HG03354 (cell line): ENCODE data around the gene BCL11B.
A peak's percentile ranks its signal among the peaks of the same experiment; 100 is the strongest.

Source experiments
- ATAC-seq: cut with Tn5 transposase; IDR thresholded peaks from one replicate; pipeline ENCODE4 v1.9.1; 2021; ENCODE audit warnings: mild to moderate bottlenecking; ENCODE audit not compliant: unreplicated experiment, poor library complexity, severe bottlenecking

Gene BCL11B

DNA sequence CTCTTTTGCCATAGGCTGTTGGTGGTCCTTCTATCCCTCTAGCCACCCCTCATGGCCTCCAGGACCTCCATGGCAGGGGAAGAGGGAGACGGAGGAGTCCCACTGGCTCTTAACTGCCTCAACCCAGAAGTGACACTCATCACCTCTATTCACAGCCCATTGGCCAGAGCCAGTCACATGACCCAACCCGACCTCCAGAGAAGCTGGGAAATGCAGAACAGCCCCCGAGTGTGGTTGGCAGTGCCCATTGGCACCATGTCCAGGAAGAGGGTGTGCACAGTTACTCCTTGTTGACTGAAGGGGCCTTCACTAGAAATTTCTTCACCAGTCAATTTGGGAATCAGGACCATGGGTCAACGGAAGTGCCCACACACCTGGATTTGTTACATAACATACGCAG is 17.0 kb upstream of the BCL11B start:
- no peak for ATAC-seq

DNA sequence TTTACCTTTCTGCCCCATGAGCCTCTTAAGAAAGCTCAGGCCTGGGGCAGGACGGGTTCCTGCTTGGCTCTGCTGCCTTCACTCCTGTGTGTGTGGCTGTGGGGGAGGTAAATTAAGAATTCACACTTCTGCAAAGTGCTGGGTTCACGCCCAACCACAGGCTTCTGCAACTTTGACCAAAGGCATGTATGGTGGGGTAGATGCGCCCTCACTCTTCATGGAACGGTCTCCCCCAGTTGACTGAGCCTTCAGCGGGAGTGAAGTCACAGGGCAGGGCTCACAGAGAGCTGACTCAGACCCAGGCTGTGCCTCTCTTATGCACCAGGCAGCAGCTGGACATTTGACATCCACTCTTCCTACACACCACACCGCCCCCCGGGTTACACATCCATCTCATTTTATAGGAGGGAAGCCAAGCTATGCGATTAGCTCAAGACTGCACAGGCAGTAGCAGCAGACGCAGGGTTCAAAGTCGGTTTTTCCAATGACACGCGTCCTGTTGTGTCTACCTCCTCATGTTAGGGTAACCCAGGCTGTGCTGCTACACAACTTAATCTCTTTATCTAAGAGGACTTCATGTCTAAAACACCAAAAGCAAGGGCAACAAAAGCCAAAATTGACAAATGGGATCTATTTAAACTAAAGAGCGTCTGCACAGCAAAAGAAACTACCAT is 15.4 kb upstream of the BCL11B start:
- no peak for ATAC-seq

DNA sequence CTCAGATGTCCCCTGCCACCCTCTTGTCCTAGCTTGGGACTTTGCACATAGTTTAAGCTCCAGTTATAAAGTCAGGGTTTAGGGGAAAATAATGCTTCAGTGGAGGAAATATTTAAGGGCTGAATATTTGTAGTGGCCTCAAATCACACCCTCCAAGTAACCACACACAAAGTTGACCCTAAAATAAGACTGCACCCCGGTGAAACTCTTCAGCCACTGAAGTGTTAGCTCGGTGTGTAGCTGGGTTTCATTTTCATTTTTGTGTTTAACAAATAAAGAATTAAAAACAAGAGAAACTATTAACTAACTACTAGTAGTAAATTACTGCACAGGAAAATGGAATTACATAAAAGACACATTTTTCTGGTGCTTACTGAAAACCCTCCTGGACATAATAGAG is 14.8 kb upstream of the BCL11B start:
- no peak for ATAC-seq

DNA sequence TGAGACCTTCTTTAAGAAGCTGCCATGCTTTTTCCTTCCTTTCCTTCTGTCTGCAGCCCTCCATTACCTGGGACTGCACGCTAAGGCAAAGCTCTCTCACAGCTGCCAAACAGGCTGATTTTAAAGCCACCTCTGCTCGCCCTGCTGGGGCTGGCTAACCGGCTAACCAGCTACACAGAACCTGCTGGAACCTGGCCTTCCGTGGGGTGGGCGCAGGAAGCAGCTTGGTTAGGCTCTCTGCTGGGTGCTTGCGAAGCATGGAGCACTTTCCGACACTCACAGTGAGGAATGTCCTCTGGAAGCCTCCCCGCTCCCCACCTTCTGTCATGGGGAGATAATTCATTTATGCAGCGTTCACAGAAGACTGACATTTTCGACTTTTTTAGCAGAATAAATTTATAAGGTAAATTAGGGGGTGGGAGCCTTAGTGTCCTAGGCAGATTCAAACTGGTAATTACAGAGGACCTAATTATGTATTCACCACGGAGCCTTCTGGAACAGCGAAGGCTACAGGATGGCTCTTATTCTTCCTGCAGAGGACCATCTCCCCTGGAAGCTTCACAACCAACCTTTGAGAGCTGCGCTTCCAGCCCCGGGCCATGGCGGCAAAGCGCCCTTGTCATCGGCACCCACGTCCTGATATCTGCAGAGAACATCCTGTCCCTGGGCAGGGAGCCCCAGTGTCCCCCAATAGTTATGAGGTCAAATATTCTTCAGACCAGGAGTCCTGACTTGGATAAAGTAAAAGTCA is 12.4 kb upstream of the BCL11B start:
- no peak for ATAC-seq

DNA sequence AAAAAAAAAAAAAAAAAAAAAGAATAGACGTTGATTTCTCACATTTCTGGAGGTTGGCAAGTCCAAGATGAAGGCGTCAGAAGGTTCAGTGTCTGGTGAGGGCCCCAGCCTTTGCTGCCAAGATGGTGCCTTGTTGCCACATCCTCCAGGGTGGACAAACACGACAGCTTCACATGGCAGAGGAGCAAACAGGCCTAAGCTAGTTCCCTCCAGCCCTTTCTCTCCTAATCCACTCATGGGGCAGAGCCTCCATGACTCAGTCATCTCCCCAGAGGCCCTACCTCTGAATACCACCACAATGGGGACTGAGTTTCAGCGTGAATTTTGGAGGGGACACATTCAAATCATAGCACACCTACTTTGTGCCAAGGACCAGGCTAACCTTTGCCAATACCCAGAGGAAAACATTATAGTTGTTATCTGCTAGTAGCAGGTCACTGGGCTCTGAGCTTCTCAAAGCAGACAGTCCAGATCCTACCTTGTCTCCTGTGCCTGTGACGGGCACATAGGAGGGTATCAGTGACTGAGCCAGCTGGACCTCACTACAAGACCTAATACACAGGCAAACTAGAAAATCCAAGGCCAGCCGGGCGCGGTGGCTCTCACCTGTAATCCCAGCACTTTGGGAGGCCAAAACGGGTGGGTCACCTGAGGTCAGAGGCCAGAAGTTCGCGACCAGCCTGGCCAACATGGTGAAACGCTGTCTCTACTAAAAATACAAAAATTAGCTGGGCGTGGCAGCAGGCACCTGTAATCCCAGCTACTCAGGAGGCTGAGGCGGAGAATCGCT is 10.5 kb upstream of the BCL11B start:
- ATAC-seq, result no peak

DNA sequence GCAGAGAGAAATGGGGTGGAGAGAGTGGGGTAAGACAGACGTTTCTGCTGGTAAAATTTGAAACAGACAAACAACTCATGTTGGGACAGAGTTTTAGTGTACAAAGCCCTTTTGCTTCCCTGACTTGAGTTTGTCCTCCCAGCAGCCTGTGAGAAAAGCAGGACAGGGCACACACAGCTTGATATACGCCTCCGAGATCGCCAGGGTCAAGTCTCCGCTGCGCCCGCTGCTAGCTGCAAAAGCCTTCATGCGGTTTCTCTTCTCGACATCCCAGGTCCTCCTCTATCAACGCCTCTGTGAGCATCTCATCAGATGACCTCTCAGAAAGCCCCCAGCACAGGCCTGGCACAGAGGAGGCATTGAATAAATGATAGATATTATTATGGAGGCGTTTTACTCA is 9.4 kb upstream of the BCL11B start:
- no peak for ATAC-seq

DNA sequence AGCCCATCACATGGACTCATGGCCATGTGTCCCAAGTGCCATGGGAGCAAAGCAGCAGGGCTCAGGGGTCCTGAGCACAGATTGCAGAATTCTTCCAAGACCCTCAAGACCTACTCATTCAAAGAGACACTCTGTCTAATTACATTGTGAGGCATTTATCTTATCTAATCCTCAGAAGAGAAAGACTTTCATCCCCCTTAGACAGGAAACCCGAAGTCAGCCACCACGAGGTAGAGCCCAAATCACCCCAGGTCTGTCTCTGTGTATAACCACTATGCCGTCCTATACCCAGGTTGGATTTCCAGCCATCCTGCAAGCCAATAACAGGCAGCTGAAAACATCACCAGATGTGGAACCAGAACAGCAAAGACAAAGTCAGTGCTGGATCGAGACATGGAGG is 8.9 kb upstream of the BCL11B start:
- no peak for ATAC-seq

DNA sequence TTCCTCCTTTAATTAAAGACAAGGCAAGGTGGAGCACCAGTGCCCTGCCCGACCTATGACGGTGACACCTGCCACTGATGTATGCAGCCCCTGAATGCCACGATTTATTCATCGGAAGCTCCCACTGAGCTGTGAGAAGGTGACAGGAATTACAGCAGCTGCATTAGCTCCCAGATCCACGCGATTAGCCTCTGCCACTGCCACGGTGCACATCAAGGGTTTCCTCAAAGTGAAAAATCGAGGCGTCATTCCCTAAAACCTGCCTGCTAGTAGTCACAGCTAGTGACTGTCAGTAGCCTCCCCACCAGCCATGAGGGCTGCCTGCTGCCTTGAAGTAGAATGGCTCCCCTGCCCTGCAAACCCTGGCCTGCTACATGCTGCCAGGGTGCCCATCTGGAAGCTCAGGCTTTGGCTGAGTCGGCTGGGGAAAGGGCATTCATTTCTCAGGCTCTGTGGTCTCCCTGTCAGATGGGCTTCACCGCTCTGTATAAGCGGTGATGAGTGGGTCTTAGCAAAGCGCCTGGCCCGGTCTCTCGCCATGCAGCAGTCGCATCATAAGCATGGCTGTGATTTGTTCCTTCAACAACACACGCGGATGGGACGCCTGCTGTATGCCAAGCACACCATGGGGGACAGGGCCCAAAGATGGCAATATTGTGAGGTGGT is 8.2 kb upstream of the BCL11B start:
- no peak for ATAC-seq

DNA sequence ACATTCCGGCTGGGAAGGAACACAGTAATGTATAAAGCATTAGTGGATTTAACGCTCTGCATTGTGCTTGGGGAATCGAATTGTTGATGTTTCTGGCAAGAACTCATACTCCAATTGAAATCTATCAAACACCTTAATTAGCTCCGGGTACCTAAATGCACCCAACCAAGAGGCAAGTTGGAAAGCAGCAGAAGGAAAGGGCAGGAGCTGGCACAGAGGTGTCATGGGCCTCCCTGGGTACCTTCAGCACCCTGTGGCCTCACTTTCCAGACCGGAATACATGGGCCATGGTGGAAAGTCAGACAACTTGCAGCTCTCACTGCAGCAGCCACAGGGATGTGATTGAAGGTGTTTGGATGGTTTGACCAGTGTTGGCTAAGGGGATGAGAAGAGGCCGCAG is 6.8 kb upstream of the BCL11B start:
- ATAC-seq, result no peak

DNA sequence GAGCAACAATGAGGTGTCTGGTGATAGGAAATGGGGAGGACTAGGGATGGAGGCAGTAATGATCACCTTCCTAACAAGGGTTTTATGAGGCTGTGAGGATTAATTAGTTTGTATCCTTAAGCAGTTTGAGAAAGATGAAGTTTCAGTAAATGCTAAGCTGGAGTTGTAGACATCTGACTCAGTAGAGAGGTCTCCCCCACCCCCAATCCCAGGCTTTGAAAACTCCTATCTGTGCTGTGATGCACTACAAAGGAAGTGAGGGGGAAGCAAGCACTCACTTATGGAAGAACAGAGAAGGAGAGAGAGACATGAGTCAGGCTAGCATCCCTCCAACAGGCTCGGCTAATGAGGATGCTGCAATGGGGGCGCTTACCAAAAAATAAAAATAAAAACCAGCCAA is 5.5 kb upstream of the BCL11B start:
- ATAC-seq, result no peak

DNA sequence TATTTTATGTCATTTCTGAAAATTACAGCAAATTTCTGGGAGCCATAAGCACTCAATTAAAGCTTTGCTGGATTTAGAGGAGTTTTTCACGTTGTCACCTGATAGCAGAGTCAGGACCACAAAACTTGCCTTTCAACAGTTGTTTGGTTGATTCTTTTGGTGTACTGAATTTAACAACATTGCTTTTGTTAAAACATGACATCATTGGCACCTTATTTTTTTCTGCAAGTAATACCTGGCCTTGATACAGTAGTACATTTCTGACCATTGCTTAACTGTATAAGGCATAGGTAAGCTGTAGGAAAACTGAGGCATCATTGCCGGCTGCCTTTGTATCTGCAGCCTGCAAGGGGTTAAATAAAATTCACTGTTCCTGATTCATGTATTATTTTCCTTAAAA is 4.5 kb upstream of the BCL11B start:
- ATAC-seq, result no peak

DNA sequence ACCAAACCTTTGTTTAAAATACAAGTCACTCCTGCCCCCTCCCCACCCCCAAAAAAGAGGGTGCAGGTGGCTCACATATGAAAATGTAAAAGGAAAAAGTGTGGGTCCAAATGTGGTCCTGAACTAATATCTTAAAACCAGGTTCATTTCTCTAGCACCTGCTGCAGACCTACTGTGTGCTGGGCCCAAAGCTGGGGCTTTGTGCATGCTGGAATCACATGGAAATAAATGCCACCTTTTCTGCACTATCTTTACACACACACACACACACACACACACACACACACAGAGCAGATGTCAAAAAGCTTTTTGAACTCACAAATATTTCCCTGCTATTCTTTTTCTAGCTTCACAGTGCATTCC is 3.2 kb upstream of the BCL11B start:
- ATAC-seq, result no peak

DNA sequence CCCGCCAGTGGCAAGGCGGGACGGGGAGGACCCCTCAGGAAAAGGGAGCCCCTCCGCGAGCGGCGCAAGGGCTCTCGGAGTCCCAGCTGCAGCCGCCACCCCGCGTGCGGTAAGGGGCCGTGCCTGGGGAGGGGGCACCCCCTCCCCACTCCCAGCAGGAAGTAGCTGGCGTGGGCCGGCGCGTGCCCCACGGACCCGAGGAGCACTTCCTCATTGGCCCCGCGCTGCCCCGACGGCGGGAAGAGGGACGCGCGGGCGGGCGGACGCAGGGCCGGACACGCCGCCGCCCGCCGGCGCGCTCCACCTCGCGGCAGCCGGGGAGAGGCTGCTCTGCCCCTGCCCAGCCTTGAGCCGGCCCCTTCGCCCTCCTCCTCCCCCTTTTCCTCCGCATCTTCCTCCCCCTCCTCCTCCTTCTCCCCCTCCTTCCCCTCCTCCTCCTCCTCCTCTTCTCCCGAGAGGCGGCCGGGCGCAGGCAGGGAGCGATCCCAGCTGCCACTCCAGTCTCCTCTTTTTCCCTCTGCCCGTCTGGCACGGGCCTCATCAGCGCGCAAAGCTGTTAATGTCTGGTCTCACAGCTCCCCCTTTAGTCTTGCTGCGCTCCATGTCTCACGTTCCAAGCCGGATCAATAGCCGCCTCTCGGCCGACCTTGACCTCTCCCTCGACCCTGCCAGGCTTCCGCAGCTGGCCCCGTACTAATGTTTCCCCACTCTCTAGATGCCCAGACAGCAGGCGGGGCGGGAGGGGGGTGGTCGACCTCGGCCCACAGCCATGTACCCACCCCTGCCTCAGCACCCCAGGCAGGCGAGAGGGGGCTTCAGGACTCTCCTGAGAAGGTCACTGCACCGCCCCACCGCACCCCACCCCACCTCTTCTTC is 2.6 kb upstream of the BCL11B start:
- ATAC-seq, result peak; percentile 35

DNA sequence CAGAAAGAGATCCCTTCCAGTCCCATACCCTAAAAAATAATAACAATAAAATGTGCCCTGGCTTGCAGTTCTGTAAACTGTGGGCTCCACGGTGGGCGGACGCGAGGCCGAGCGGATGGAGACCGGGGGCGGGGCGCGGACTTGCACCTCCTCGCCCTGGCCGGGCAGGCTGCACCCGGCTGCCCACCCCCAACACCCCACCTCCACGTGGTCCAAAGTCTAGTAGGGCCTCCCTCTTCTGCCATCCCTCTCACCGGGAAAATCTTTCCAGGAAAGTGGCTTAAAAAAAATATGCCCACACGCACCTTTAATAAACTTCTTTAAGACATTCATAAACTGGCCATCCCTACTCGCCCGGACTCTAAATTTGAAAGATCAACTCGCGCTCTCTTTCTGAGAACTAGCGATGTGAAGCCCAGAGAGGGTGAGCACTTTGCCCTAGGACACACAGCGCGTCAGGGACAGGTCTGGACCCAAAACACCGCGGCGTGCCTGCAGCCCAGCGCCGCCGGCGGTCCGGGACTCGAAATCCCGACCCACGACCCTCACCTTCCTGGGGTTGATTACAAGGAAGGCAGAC is 1.9 kb upstream of the BCL11B start:
- no peak for ATAC-seq

DNA sequence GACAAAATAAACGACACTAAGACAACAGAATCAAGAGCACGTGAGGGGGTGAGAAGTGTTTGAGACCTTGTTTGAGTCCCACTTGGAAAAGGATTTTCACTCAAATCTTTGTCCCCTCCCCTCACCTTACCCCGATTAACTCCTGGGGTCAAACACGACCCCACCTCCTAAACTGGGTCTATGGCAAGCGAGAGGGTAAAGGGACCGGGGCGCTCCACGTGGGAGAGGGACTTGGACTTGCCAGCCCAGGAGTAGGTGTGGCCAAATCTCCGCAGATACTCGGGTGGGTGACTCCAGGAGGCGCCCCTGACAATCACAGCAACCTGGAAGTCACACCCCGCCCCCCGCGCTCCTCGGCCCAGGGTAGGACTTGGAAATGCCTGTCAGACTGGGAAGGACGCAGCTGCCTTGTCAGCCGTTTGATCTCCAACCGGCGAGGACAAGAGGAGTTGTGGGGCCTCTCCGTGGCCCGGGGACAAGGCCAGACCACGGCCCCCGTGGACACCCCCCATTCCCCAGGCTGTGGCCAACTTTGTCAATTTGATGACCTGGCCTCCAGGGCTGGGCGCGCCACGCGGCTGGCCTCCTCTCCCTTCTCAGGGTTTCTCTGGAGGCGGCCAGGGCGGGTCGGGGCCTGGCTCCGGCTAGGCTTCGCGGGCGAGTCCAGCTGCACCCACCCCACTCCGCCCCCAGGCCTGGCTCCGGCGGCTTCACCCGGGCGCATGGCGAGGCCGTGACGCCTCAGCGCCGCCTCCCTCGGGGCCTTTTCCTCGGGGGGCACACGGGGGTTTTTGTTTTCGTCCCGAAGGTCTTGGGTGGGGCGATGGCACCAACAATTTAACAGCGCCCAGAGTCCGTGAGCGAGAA is 1.1 kb upstream of the BCL11B start:
- ATAC-seq, result no peak

DNA sequence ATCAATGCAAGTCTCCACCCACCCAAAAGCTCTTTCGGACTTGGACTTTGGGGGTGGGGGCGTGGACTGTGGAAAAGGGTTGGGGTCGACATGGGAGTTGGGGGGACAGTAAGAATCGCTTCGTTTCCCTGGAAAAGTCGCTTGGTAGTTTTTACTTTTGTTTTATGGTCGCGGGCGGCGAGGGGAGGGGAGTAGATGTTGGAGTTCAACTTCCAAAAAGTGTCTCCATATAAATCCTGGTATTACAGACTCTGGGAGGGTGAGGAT is 568 bp upstream of the BCL11B start:
- ATAC-seq, result no peak

DNA sequence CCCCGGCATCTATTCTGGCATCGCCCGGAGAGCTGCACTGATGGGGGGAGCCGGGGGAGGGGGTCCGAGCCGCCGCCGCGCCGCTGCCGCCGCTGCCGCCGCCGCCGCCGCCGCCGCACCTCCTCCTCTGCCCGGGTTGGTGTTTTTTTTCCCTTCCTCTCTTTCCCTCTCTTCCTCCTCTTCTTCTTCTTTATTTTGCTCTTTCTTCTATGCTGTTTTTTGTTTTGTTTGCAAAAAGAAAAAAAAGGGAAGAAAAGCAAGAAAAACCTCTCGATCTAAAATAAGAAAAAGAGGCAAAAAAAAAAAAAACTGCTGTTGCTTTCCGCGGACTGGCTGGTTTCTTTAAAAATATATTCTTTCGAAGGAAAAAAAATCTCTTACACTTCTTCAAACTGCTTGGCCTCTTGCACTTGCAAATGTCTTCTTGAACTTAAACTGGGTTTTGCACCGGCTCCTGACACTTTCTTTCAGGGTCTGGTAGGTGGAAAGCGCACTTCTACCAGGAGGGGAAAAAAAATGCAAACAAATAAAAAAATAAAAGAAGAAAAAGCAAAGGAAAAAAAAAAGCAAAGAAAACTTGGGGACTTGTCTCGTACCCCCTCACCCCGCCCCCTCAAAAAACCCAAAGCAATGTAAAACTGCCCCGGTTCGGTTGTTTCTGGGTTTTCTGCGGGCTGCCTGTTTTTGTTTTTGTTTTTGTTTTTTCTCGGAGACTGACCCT is 616 bp downstream of the BCL11B start:
- no peak for ATAC-seq
